A549 treated with Hydrocortisone at 1 μM for 4 hours (cell line): ENCODE measurements around the gene NHS. TPM values are rescaled to one million over a fixed set of nuclear protein-coding genes. Genes with fewer than 3 reads are reported as not detected.

Experiments
- total RNA-seq: library from RNA; stranded (reverse); fragments of 200-300 nt; extraction: Qiagen RNA extraction; gene quantifications from 5 replicates; pipeline ENCODE4 v1.2.3, GENCODE V29; 2022

Gene NHS
- 1.6 to 2.6 TPM (median 2.3 TPM) in 5 replicates for total RNA-seq

GRCh38 chrX:17374619-17375366 is at the start of gene NHS:
Gene NHS (plus strand): TSS chrX:17375200. CDS start chrX:17375758, 558 bp downstream.

DNA sequence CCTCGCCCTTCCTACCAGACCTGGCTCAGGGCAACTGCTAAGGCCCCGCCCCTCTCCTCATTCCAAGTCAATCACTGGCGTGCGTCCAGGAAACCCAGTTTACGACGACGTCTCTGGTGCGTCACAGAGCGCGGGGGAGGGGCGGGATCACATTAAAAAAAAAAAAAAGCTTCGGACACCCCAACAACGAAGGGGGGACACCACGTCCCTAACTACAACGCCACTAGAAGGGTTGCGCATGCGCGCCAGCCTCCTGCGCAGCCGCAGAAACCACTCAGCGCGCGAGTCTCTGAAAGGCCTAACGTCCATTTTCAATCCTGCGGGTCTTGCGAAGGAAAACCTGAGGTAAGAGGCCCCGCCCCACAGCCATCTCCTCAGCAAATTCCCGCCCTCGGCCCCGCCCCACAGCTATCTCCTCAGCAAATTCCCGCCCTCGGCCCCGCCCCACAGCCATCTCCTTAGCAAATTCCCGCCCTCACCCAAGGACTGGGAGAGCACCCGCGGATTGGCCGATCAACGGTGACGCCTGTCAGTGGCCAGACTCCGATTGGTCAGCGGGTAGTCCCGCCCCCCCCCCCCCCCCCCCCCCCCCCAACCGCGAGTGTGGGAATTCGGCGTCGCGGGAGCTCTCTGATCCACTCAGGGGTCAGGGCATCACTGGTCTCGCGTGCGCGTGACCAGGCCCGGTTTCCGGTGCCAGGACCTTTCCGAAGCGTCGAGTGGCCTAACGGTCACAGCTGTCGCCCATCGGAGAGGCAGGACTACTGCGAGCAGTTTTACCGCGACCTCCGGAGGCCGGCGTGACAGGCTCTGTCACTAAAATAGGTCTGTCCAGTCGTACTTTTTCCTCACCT is 362.1 kb downstream of the NHS start, which contains the start of gene SCML1:
Gene SCML1 (plus strand): TSS at position 638 of the 854 bp plus-strand sequence. CDS start 6,694 bp downstream, outside the sequence.

